GM06990 (cell line): ENCODE results near the gene MYORG.

Experiments used
- DNase-seq: peaks from one replicate; pipeline ENCODE4 v3.0.0-alpha.2; 2011; ENCODE audit not compliant: insufficient read length; ENCODE audit errors: extremely low read depth
- H3K27me3 ChIP-seq: replicated peaks from 2 replicates; pipeline ENCODE4 v1.6.0; 2011; ENCODE audit warnings: low read length; ENCODE audit not compliant: control insufficient read depth, insufficient read depth
- H3K36me3 ChIP-seq: 2 replicates; pipeline ENCODE4 v1.5.1; 2011; ENCODE audit warnings: low read length; ENCODE audit not compliant: control insufficient read depth, insufficient read depth
- H3K4me3 ChIP-seq: replicated peaks from 2 replicates; pipeline ENCODE4 v1.5.1; 2011; ENCODE audit warnings: low read depth, mild to moderate bottlenecking, control low read depth, low read length
- CTCF ChIP-seq: IDR thresholded peaks from 2 replicates; pipeline ENCODE4 v1.5.1; 2011; ENCODE audit warnings: low read length, control low read depth, mild to moderate bottlenecking, inconsistent platforms; ENCODE audit not compliant: insufficient read depth, poor library complexity, severe bottlenecking

The MYORG gene

GRCh38 chr9:34383904-34384303 lies 7.2 kb upstream of the MYORG start:
- H3K27me3 ChIP-seq: no peaks in the 10 kb centered on the region; the same call in 1 of the 2 replicates
- no peaks in the 10 kb centered on the region for H3K36me3 ChIP-seq
- no peak for TF ChIP-seq CTCF
- no peak overlapping the region for H3K4me3 ChIP-seq
- no peak for DNase-seq

DNA sequence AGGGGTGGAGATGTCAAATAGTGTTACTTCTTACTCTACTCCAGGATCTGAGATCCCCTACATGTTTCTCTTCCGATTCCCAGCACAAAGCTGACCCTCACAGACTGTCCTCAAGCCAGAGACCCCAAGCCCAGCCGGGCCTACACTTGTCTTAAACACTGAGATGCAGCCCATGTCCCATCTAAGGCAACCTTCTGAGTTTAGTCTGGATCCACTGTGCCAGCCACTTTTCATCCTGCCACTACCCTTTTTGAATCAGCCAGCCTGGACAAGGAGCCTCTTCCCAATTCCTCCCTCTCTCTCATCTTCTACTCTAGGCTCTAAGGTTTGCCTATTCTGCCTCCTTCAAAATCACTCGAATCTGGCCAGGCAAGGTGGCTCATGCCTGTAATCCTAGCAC lies 6.2 kb upstream of the MYORG start:
- no peaks in the 10 kb centered on the region; the same call in 1 of the 2 replicates for H3K27me3 ChIP-seq
- no peak overlapping the region for H3K4me3 ChIP-seq
- no peak for TF ChIP-seq CTCF
- H3K36me3 ChIP-seq: no peaks in the 10 kb centered on the region
- no peak for DNase-seq

- no peak for DNase-seq
- Histone ChIP-seq H3K36me3 (no peaks in the 10 kb centered on the region), H3K27me3 (no peaks in the 10 kb centered on the region; the same call in 1 of the 2 replicates), H3K4me3 (no peak overlapping the region)
- no peak for TF ChIP-seq CTCF
These were observed 5.4 kb upstream of the MYORG start for GRCh38 chr9:34382054-34382453.

- TF ChIP-seq CTCF: no peak
- H3K36me3 ChIP-seq: no peaks in the 10 kb centered on the region
- no peak overlapping the region for H3K4me3 ChIP-seq
- no peaks in the 10 kb centered on the region; the same call in 1 of the 2 replicates for H3K27me3 ChIP-seq
- no peak for DNase-seq
These were observed 4.6 kb upstream of the MYORG start for GRCh38 chr9:34381323-34381722.

- DNase-seq: peak; percentile 83
- H3K27me3 ChIP-seq: no peaks in the 10 kb centered on the region; the same call in 1 of the 2 replicates
- TF ChIP-seq CTCF: no peak
- peak overlapping the region; percentile 45 for H3K4me3 ChIP-seq
- H3K36me3 ChIP-seq: no peaks in the 10 kb centered on the region
These were observed 4.0 kb upstream of the MYORG start for GRCh38 chr9:34380511-34381315.
